Measurements from ENCODE around the gene C3orf22. TPM values are rescaled to one million over a fixed set of nuclear protein-coding genes. Genes with fewer than 3 reads are reported as not detected.
A peak's percentile ranks its signal among the peaks of the same experiment; 100 is the strongest.

Gene C3orf22
- total RNA-seq, 1 donor from 2014 or later, result not detected

DNA sequence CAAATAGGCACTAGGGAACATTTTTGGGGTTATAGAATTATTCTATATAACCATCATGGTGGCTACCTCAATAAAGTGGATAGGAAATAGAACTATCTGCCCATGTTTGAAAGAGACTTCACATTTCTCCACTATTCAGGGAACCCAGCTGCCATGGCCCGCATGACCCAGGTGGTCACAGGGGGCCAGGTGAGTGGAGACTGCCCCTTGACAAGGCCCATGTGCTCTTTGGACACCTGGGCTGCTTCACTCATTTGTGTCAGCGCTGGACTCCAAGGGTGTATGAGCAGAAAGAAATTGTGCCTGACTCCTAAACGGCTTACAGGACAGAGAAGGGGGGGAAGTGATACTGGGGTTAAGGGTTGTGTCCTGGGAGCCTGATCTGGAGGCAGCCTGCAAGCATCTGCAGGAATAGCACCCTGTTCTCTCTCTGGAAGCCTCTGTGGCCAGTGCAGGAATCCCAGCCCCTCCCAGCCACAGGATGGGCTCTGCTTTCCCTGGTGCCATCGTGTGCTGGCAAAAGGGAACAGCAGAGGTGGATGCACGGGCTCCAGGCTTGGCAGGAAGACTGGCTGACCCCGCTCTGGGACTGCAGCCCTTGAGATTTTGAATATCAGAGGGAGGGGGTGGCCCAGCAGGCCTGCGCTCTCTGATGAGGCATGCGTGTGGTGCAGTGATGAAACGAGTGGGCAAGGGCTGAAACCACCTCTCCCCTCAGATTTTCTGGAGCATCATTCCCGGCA lies 9.1 kb upstream of the C3orf22 start:
- Mint-ChIP-seq H3K36me3 (no peaks in the 10 kb centered on the region), H3K4me3 (no peak overlapping the region), H3K27ac (no peak overlapping the region), H3K4me1 (ENCODE audit: unreplicated experiment) (no peaks in the 10 kb centered on the region), H3K9me3 (no peaks in the 10 kb centered on the region), H3K27me3 (no peaks in the 10 kb centered on the region)
- no peak for TF ChIP-seq CTCF (conservative IDR thresholded peaks at IDR 0.05)
- no peak for DNase-seq (ENCODE audit: extremely low spot score, unreplicated experiment)

GRCh38 chr3:126562737-126563276 lies 4.1 kb upstream of the C3orf22 start:
- Mint-ChIP-seq H3K27me3 (peaks cover 8% of the 10 kb centered on the region), H3K27ac (no peak overlapping the region), H3K36me3 (no peaks in the 10 kb centered on the region), H3K9me3 (no peaks in the 10 kb centered on the region), H3K4me3 (no peak overlapping the region), H3K4me1 (ENCODE audit: unreplicated experiment) (no peaks in the 10 kb centered on the region)
- TF ChIP-seq CTCF (conservative IDR thresholded peaks at IDR 0.05), result no peak
- DNase-seq (ENCODE audit: extremely low spot score, unreplicated experiment), result no peak

DNA sequence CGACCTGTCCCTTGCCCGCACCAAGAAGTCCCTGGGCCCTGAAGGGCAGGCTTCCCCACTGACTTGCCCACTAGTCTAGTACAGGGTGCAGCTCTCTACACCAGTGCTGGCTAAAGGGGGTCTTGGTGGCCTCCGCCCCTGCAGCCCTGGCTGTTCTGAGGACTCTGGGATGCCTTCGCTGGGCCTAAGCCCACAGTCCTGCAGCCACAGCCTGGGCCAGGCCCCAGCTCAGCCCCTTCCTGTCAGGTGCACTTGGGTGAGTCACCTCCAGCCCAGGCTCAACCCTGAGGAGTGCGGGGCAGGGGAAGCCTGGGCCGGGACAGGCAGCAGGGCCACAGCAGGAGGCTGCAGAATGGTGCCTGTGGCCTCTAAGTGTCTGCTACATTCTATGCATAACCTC lies 971 bp downstream of the C3orf22 start:
- peak; percentile 37 for DNase-seq (ENCODE audit: extremely low spot score, unreplicated experiment)
- no peak for TF ChIP-seq CTCF (conservative IDR thresholded peaks at IDR 0.05)
- Mint-ChIP-seq H3K36me3 (no peaks in the 10 kb centered on the region), H3K27ac (no peak overlapping the region), H3K9me3 (no peaks in the 10 kb centered on the region), H3K27me3 (peaks cover 11% of the 10 kb centered on the region), H3K4me3 (no peak overlapping the region), H3K4me1 (ENCODE audit: unreplicated experiment) (no peaks in the 10 kb centered on the region)

DNA sequence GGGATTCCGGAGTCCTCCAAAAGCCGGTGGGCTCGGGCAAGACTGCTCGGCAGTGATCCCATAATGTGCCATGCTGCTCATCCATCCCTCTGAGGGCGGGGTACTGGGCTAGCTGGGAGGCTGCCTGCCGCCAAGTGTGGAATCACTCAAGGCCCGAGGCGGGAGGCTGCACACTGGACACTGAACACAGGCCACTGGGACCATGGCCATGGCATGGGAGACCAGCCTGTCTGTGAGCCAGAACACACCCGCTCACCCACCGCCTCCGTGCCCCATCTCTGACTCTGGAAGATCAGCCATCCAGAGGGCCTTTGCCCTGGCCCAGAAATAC lies 1.4 kb downstream of the C3orf22 start:
- TF ChIP-seq CTCF (conservative IDR thresholded peaks at IDR 0.05), result no peak
- Mint-ChIP-seq H3K27me3 (peaks cover 11% of the 10 kb centered on the region), H3K9me3 (no peaks in the 10 kb centered on the region), H3K4me1 (ENCODE audit: unreplicated experiment) (no peaks in the 10 kb centered on the region), H3K4me3 (no peak overlapping the region), H3K27ac (no peak overlapping the region), H3K36me3 (no peaks in the 10 kb centered on the region)
- peak; percentile 53 for DNase-seq (ENCODE audit: extremely low spot score, unreplicated experiment)

GRCh38 chr3:126556637-126557414 lies 1.9 kb downstream of the C3orf22 start:
- DNase-seq (ENCODE audit: extremely low spot score, unreplicated experiment), result no peak
- TF ChIP-seq CTCF (conservative IDR thresholded peaks at IDR 0.05), result no peak
- Mint-ChIP-seq H3K4me3 (no peak overlapping the region), H3K4me1 (ENCODE audit: unreplicated experiment) (no peaks in the 10 kb centered on the region), H3K27ac (no peak overlapping the region), H3K27me3 (peaks cover 11% of the 10 kb centered on the region), H3K9me3 (no peaks in the 10 kb centered on the region), H3K36me3 (no peaks in the 10 kb centered on the region)

All from type B pancreatic cell (in vitro differentiated cells).